M059J (cell line): ENCODE measurements around the gene TBC1D22B. TPM values are rescaled to one million over a fixed set of nuclear protein-coding genes. Genes with fewer than 3 reads are reported as not detected.
A peak's percentile ranks its signal among the peaks of the same experiment; 100 is the strongest.
"Not testable (repeated sequence)": the region's sequence is repeated elsewhere in the genome, so short reads cannot be mapped to it uniquely, and the experiment has no call there.

Experiments
- DNase-seq: peaks from one replicate; pipeline ENCODE4 v3.0.0-alpha.2; 2012; ENCODE audit warnings: low read depth
- total RNA-seq: library from RNA; depleted of rRNA; stranded (reverse); fragments of >200 nt; shearing (Covaris generic); gene quantifications from 2 replicates; pipeline ENCODE4 v1.2.3, GENCODE V29; 2014

The TBC1D22B gene
- total RNA-seq, 1 experiment from 2014 or later = 13.9 TPM

- DNase-seq = no peak
Observed at GRCh38 chr6:37303091-37303660, 45.6 kb downstream of the TBC1D22B start.

GRCh38 chr6:37303891-37304503 lies 46.4 kb downstream of the TBC1D22B start:
- DNase-seq = peak; percentile 42

DNA sequence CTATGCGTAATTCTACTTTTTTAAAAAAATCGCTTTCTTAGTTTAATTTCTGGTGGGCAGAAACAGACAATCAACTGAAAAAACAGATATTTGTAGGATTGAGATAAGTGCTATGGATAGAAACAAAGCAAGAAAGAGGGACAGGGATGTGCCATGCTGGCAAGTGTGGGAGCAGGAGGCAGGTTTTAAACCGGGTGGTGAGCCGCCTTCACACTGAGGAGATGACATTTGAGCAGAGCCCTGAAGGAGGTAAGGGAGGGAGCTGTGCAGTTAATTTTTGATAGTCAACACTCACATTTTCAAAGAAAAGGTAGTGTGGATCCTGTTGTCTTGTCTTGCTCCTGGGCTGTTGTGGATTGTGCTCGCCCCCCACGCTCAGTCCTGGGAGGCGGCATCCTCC lies 47.2 kb downstream of the TBC1D22B start:
- no peak for DNase-seq

DNA sequence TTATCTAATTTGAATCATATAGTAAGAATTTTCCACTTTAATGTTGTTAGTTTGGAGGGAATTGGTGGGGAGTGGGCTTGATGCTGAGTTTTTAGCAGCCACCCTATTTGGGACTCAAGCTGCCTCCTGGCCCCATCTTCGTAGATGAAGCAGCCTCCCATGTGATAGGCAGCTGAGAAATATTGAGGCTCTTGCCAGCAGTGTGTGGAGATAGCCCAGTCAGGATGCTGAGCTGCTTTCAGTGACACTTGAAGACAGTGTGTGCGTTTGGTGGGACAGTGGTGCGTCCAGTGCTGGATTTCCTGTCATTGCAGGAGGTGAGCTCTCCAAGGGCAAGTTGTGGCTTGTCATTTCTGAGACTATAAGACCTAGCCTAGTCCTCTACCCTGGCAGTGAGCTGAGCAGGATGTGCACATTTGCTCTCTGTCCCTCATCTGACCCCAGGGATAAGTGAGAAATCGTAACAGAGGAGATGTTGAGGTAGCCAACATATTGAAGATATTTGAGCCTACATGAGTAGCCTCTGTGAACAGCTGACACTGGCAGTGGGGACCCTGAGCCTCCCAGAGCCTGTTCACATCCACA lies 48.4 kb downstream of the TBC1D22B start:
- DNase-seq = no peak

GRCh38 chr6:37306624-37307222 lies 49.2 kb downstream of the TBC1D22B start:
- DNase-seq = no peak

- DNase-seq = not testable (repeated sequence)
Observed at GRCh38 chr6:37307484-37307883, 49.9 kb downstream of the TBC1D22B start.

- peak; percentile 67 for DNase-seq
Observed at GRCh38 chr6:37308069-37308815, 50.7 kb downstream of the TBC1D22B start.

DNA sequence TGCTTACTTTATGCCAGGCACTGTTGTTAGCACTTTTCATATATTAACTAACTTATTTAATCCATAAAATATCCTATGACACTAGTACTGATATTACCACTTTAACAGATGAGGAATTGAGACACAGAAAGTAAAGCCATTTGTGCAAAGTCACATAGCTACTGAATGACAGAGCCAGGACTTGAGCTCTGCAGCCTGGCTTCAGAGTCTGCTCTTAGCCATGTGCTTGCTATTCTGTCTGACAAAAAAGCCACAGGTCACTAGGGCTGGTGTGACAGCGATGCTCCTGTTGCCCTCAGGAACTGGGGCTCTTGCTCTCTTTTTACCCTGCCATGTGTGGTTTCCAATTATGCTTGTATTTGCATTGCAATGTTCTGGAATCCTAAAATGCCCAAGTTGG lies 51.5 kb downstream of the TBC1D22B start:
- no peak for DNase-seq

DNA sequence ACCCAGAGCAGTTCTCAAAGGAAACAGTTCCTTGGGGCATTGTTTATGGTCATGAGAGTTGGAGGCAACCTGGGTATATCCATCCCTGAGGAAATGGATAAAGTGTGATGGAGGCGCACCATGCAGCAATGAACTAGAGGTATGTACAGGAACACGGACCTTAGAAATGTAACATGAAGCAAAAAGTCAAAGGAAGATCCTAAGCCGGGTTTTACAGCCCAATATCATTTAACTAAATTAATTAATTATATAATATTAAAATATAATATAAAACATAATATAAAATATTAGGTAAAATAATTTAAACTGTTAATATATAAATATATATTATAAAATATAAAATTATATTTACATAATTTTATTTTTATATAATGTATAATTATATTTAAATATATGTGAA lies 52.1 kb downstream of the TBC1D22B start:
- no peak for DNase-seq

DNA sequence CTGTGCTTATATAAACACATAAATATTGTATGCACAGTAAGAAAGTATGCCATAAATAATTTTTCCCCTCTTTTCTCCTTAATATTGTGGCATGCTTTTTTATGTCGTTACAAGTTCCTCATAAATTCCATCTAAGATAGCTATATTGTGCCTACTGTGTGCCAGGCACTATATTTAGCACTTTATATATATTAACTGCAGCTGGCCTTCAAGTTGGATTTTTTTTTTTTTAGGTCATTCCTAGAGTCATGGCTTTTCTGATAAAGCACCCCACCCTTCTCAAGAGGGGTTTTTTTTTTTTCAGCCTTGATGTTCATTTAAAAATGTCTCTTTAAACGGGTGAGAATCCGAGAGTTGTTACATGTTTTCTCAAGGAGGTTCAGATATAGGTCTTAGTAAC lies 53.4 kb downstream of the TBC1D22B start:
- no peak for DNase-seq

GRCh38 chr6:37311741-37312473 lies 54.3 kb downstream of the TBC1D22B start:
- DNase-seq = no peak

- no peak for DNase-seq
Observed at GRCh38 chr6:37313723-37314486, 56.3 kb downstream of the TBC1D22B start.

- DNase-seq = peak; percentile 56
Observed at GRCh38 chr6:37314487-37315156, 57.0 kb downstream of the TBC1D22B start.

DNA sequence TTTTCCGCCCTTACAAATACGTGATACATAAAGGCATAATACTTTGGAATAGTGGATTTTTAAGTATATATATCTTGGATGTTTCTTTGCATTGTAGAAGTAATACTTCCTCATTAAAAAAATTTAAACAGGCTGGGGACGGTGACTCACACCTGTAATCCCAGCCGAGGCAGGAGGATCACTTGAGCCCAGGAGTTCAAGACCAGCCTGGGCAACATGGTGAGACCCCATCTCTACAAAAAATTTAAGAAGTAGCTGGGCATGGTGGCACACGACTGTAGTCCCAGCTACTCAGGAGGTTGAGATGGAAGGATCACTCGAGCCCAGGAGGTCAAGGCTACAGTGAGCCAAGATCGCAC lies 57.6 kb downstream of the TBC1D22B start:
- no peak for DNase-seq

- DNase-seq = no peak
Observed at GRCh38 chr6:37316071-37316470, 58.5 kb downstream of the TBC1D22B start.

DNA sequence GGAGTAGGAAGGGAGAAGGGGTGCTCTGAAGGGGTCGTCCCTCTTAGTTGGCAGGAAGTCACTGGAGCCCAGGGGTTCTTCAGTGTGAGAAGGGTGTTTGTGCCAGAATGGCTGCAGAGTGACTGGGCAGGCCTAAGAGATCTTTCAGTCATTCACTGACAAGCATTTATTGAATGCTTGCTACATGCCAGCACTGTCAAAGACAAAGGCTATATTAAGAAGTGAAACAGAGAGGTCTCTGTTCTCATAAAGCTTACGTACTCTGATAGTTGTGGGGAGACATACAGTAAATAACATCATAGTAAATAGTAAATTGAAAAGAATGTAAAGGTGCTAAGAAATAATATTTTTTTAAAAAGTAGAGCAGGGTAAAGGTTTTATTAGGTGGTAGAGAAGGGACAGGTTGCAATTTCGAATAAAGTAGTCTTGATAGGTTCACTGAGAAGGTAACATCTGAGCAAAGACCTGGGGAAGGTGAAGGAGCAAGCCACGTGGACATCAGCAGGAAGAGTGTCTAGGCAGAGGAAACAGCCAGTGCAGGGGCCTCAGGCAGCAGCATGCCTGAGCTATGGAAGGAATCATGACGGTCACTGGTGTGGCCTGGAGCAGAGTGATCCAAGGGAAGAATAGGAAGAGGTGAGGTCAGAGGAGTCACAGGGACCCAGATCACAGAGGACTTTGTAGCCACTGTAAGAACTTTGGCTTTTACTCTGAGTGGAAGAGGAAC lies 59.9 kb downstream of the TBC1D22B start:
- DNase-seq = no peak

DNA sequence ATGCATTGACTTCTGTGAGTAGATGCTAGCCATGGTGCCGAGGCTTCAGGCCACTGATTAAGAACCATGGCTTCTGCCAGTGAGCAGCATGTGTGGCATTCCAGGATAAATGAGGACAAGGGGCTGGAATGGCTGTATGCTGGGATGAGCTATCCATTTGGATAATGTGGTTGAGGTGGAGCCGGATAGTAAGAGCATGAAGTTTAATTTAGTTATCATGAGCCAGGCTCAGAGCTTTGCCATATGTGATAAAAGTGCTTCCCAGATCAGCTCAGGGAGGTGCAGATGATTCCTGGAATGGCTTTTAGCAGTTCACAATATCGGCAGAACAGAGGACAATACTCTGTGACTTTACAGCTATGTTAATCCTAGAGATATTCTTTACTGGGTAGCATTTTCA lies 61.6 kb downstream of the TBC1D22B start:
- DNase-seq = no peak

DNA sequence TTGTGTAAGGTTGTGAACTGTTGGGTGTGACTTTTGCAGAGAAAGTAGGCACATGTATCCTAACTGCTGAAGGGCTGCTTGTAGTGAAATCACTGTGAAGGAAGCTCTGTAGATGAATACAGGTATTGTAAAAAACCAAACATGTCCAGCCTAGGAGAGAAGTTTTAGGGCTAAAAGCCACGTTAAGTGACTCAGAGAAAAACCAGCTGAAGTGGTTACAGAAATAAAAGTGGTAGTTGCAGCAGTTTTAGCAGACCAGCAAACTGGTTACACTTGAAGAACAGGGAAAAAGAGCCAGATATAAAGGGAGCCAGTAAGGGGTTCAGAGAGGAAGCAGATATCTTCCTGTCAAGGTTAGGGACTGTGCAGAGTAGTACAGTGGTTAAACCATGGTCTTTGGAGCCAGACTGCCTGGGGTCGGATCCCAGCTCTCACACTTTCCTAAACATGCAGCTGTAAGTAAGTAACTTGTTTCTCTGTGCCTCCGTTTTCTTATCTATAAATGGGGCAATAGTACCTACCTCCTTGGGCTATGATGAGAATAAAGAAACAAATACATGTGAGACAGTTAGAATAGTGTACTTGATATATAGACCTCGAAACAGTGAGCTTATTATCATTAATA lies 62.4 kb downstream of the TBC1D22B start:
- no peak for DNase-seq

DNA sequence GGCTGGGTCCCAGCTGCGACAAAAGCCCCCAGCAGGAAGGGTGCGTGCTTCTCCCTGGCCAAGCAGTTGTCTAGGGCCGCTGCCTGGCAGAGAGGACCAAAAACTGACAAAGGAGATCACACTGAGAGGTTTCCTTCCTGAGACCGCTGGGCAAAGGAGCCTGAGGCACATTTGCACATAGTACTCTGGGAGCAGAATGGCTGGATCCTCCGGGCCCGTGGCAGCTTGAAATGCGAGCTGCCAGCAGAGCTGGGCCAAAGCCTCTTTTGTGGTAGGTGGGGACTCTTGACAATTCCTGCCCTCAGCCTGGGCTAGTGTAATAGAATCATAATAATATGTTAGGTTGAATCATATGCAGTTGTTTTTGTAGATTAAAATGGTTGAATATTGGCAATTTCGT lies 63.1 kb downstream of the TBC1D22B start:
- no peak for DNase-seq
